Activated CD8-positive, alpha-beta memory T cell treated with anti-CD3 and anti-CD28 coated beads for 24 hours (primary cell): ENCODE data around the gene VAV2.

Source experiments
- DNase-seq: peaks from one replicate; pipeline ENCODE4 v3.0.0-alpha.2; 2020

Gene VAV2

GRCh38 chr9:133980864-133981588 is 11.1 kb downstream of the VAV2 start:
- no peak for DNase-seq

GRCh38 chr9:133979921-133980863 is 11.9 kb downstream of the VAV2 start:
- no peak for DNase-seq

GRCh38 chr9:133979273-133979920 is 12.7 kb downstream of the VAV2 start:
- no peak for DNase-seq

- no peak for DNase-seq
Observed at GRCh38 chr9:133978899-133979272, 13.2 kb downstream of the VAV2 start.

GRCh38 chr9:133978226-133978898 is 13.8 kb downstream of the VAV2 start:
- DNase-seq = no peak

GRCh38 chr9:133977421-133978201 is 14.5 kb downstream of the VAV2 start:
- DNase-seq = no peak

- DNase-seq = no peak
Observed at GRCh38 chr9:133976887-133977286, 15.2 kb downstream of the VAV2 start.

- no peak for DNase-seq
Observed at GRCh38 chr9:133976191-133976861, 15.8 kb downstream of the VAV2 start.

GRCh38 chr9:133975511-133975910 is 16.6 kb downstream of the VAV2 start:
- no peak for DNase-seq

- no peak for DNase-seq
Observed at GRCh38 chr9:133974631-133975341, 17.3 kb downstream of the VAV2 start.

GRCh38 chr9:133973791-133974630 is 18.1 kb downstream of the VAV2 start:
- no peak for DNase-seq

- DNase-seq = no peak
Observed at GRCh38 chr9:133973111-133973790, 18.9 kb downstream of the VAV2 start.

- DNase-seq = no peak
Observed at GRCh38 chr9:133971981-133972941, 19.9 kb downstream of the VAV2 start.

- no peak for DNase-seq
Observed at GRCh38 chr9:133971121-133971951, 20.8 kb downstream of the VAV2 start.

GRCh38 chr9:133970581-133971058 is 21.5 kb downstream of the VAV2 start:
- no peak for DNase-seq

GRCh38 chr9:133969681-133970580 is 22.2 kb downstream of the VAV2 start:
- no peak for DNase-seq
